RWPE2 (cell line): ENCODE data around the gene CCR7.
"Not testable (repeated sequence)": the region's sequence is repeated elsewhere in the genome, so short reads cannot be mapped to it uniquely, and the experiment has no call there.

Experiments used
- ATAC-seq: fragments of 200-7000 bp; cut with Tn5 transposase; 3 replicates; pipeline ENCODE4 v1.9.1; 2021; ENCODE audit warnings: low read depth
- DNase-seq: peaks from one replicate; pipeline ENCODE4 v3.0.0-alpha.2; 2020; ENCODE audit warnings: low spot score
- H3K27ac ChIP-seq: fragments of 450-650 bp; 2 replicates; pipeline ENCODE4 v1.5.1; 2017; ENCODE audit warnings: mild to moderate bottlenecking; ENCODE audit not compliant: poor library complexity, severe bottlenecking
- H3K27me3 ChIP-seq: fragments of 250-450 bp; sonication (Bioruptor Pico); 2 replicates; pipeline ENCODE4 v1.5.1; 2021; ENCODE audit warnings: mild to moderate bottlenecking, moderate library complexity; ENCODE audit not compliant: insufficient read depth, poor library complexity, severe bottlenecking
- H3K36me3 ChIP-seq: fragments of 250-450 bp; sonication (Bioruptor Pico); 2 replicates; pipeline ENCODE4 v1.5.1; 2020; ENCODE audit warnings: low read depth, mild to moderate bottlenecking, moderate library complexity
- H3K4me1 ChIP-seq: fragments of 250-450 bp; sonication (Bioruptor Pico); 2 replicates; pipeline ENCODE4 v1.5.1; 2021; ENCODE audit warnings: mild to moderate bottlenecking, moderate library complexity; ENCODE audit not compliant: insufficient read depth, poor library complexity, severe bottlenecking
- H3K4me3 ChIP-seq: fragments of 250-450 bp; sonication (Bioruptor Pico); 2 replicates; pipeline ENCODE4 v1.5.1; 2021; ENCODE audit warnings: mild to moderate bottlenecking, moderate library complexity; ENCODE audit not compliant: severe bottlenecking
- H3K9me3 ChIP-seq: fragments of 250-450 bp; sonication (Bioruptor Pico); 2 replicates; pipeline ENCODE4 v1.5.1; 2021; ENCODE audit warnings: mild to moderate bottlenecking, moderate library complexity; ENCODE audit not compliant: severe bottlenecking
- CTCF ChIP-seq: fragments of 450-650 bp; IDR thresholded peaks from one replicate; pipeline ENCODE4 v1.5.1; 2017; ENCODE audit warnings: mild to moderate bottlenecking, moderate library complexity; ENCODE audit not compliant: poor library complexity, severe bottlenecking

CCR7 gene

GRCh38 chr17:40548982-40549685 lies 16.1 kb downstream of the CCR7 start:
- TF ChIP-seq CTCF = no peak
- Histone ChIP-seq H3K27ac (peak overlapping the region; percentile 71), H3K9me3 (no peaks in the 10 kb centered on the region), H3K4me3 (no peak overlapping the region), H3K27me3 (no peaks in the 10 kb centered on the region), H3K36me3 (no peaks in the 10 kb centered on the region), H3K4me1 (peaks cover 28% of the 10 kb centered on the region)
- ATAC-seq = peak; percentile 45
- DNase-seq = no peak

GRCh38 chr17:40548491-40548981 lies 16.7 kb downstream of the CCR7 start:
- Histone ChIP-seq H3K27me3 (no peaks in the 10 kb centered on the region), H3K9me3 (no peaks in the 10 kb centered on the region), H3K36me3 (no peaks in the 10 kb centered on the region), H3K4me1 (peaks cover 28% of the 10 kb centered on the region), H3K27ac (peak overlapping the region; percentile 71), H3K4me3 (no peak overlapping the region)
- DNase-seq (no peak), ATAC-seq (no peak)
- TF ChIP-seq CTCF = no peak

- DNase-seq = no peak
- TF ChIP-seq CTCF = no peak
- Histone ChIP-seq H3K27me3 (no peaks in the 10 kb centered on the region), H3K4me3 (no peak overlapping the region), H3K9me3 (no peaks in the 10 kb centered on the region), H3K27ac (peak overlapping the region; percentile 71), H3K36me3 (no peaks in the 10 kb centered on the region), H3K4me1 (peaks cover 33% of the 10 kb centered on the region)
- ATAC-seq = no peak; the same call in 1 of the 3 replicates
Measured at GRCh38 chr17:40547785-40548478, 17.3 kb downstream of the CCR7 start.

GRCh38 chr17:40547079-40547784 lies 18.0 kb downstream of the CCR7 start:
- Histone ChIP-seq H3K27ac (peak overlapping the region; percentile 71), H3K4me3 (no peak overlapping the region), H3K36me3 (no peaks in the 10 kb centered on the region), H3K27me3 (no peaks in the 10 kb centered on the region), H3K9me3 (no peaks in the 10 kb centered on the region), H3K4me1 (peaks cover 40% of the 10 kb centered on the region)
- TF ChIP-seq CTCF = no peak
- ATAC-seq (peak; percentile 77), DNase-seq (peak; percentile 88)

- not testable (repeated sequence) for DNase-seq, H3K36me3 ChIP-seq, H3K27me3 ChIP-seq, ATAC-seq, H3K4me3 ChIP-seq, H3K9me3 ChIP-seq
- Histone ChIP-seq H3K27ac (peak overlapping the region; percentile 71), H3K4me1 (peaks cover 46% of the 10 kb centered on the region)
Measured at GRCh38 chr17:40546497-40546896, 18.8 kb downstream of the CCR7 start.
